SKM-1 treated with dmso at 0.1 percent for 144 hours (cell line): ENCODE results near the gene EXOC4.

Experiments used
- DNase-seq: peaks from one replicate; lab custom pipeline; 2025; ENCODE audit not compliant: unreplicated experiment; lab: John Stamatoyannopoulos, UW

Gene EXOC4

GRCh38 chr7:133662276-133662675 is 409.4 kb downstream of the EXOC4 start:
- no peak for DNase-seq

GRCh38 chr7:133662830-133663229 is 410.0 kb downstream of the EXOC4 start:
- DNase-seq: no peak

GRCh38 chr7:133664528-133664927 is 411.6 kb downstream of the EXOC4 start:
- no peak for DNase-seq

- DNase-seq: no peak
Observed at GRCh38 chr7:133668296-133669060, 415.6 kb downstream of the EXOC4 start.

- no peak for DNase-seq
Observed at GRCh38 chr7:133669061-133669455, 416.2 kb downstream of the EXOC4 start.

GRCh38 chr7:133670250-133670649 is 417.4 kb downstream of the EXOC4 start:
- no peak for DNase-seq

DNA sequence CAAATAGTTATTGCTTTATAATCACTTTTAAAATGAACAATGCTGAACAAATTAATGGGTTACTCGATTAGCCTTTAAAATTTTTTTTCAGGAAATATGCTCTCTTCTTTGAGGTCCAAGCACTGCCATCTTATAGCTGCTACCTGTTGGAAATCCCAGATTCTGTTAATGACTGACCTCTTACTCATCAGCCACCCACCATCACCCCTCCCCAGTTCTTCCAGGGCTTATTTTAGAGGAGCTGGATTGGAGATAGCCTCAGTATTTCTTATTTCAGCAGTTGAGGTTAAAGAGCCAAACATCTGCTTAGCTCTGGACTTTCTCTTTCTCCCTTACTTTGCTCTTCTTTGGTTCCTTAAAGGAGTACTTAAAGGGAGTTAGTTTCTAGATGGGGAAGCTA is 420.0 kb downstream of the EXOC4 start:
- no peak for DNase-seq

GRCh38 chr7:133674079-133674763 is 421.3 kb downstream of the EXOC4 start:
- no peak for DNase-seq

DNA sequence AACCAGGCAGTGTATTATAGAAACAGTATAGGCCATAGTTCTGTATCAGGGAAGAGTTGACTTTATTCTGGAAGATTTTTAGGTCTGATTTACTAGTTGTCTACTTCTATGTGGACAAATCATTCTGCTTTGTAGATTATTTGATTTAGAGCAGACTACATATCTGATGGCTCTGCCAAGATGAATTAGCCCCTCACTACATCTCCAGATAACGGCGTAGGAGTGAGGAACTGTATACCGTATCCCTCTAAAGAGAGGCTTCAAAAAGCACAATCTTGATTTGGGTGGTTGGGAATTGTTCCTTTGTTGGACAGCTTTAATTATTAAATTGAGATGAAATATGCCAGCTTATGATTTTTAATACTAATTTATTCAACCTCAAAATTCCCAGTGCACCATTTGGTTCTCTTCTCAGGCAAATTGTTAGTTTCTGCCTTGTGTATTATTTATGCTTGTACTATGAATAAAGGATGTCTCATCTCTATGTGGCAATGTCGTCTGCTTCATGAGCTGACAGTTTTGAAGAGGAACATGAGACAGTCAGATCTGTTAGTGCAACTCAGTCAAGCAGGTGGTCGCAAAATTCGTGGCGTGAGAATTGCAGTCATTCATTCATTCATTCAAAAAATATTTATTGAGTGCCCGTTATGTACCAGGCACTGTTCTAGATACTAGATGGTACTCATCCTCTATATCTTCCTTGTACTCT is 422.8 kb downstream of the EXOC4 start:
- no peak for DNase-seq

DNA sequence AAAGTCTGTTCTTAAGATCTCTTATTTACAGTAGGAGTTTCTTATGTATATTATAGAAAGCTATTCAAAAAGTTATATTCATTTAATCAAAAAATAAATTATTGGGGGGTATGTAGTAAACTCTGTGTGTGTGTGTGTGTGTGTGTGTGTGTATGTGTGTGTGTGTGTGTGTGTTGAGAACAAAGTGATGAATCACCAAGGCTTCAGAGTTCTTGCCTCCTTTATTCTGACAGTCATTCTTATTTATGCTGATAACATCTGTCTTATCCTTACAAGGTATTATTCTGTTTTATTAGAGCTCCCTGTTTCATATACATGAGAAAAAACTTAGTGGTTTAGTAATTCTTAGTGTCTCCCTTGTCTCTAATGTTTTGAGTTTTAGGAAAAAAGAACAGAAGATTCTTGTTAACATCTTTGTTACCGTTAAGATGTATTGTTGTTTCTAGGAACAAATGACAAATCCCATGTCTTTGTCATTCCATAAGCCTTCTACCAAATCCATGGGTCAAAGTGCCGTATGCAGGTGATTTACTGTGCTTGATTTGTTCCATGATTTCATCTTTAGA is 424.0 kb downstream of the EXOC4 start:
- no peak for DNase-seq

- no peak for DNase-seq
Observed at GRCh38 chr7:133678137-133678814, 425.4 kb downstream of the EXOC4 start.

GRCh38 chr7:133679977-133680376 is 427.1 kb downstream of the EXOC4 start:
- no peak for DNase-seq

DNA sequence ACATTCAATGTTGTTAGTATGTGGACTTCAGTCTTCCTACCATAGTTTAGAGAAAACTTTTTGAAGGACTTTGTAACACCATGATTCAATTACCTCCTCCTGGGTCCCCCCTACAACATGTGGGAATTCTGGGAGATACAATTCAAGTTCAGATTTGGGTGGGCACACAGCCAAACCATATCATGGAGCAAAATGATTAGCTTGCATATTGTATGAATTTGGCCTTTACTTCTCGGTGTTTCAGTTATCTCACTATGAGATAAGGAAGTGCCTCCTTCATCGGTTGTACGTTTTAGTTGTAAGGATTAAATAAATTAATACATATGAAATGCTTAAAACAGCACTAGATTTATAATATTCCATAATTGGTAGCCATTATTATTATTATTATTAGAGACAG is 428.7 kb downstream of the EXOC4 start:
- no peak for DNase-seq

GRCh38 chr7:133682364-133683181 is 429.7 kb downstream of the EXOC4 start:
- DNase-seq: no peak

DNA sequence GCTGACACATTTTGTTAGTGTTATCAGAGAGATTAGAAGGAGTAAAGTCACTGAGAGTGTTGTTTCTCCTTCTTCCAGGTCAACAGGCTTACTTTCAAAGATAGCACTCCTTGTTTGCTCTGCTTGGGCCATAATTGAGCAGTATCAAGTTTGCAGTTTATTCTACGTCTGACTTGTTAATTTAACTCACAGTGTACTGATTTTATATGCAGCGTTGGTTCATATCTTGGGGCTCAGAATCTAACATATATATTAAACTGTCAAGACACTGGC is 430.2 kb downstream of the EXOC4 start:
- no peak for DNase-seq

- peak; percentile 73 for DNase-seq
Observed at GRCh38 chr7:133688483-133689239, 435.8 kb downstream of the EXOC4 start.

- DNase-seq: no peak
Observed at GRCh38 chr7:133690740-133691139, 437.9 kb downstream of the EXOC4 start.

- no peak for DNase-seq
Observed at GRCh38 chr7:133691727-133692610, 439.1 kb downstream of the EXOC4 start.

- no peak for DNase-seq
Observed at GRCh38 chr7:133693281-133693680, 440.4 kb downstream of the EXOC4 start.
